ENCODE measurements around the gene TBC1D23. TPM values are rescaled to one million over a fixed set of nuclear protein-coding genes. Genes with fewer than 3 reads are reported as not detected.

TBC1D23 gene
- total and polyA plus RNA-seq, 11 donors, result 13.6 to 41.7 (median 32.9) TPM

DNA sequence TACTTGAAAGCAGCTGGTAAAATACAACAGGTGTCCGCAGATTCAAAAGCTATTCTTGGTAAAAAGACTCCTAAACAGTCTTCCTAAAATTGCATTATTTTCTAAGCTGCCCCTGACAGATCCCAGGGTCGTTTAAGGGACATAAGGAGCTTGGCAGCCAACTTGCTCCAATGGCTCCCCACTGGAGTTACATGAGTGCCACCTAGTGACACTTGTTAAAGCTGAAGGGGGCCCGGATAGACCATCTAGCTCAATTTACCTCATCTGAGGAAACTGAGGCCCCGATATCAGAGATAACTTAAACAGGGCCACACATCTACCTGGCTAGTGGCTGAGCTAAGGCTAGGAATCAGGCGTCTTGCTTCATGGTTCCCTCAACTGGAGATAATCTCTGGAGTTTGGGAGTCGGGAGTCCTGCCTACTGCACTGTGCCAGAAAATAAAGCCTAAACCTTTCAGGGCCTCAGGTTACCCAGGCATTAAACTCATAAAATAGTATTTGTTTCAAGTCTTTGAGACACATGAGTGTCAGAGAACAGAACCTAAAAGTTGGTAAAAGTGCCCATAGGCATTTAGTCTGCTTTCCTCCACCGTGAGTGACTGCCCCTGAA lies 6.5 kb upstream of the TBC1D23 start:
- intact Hi-C loops (cut with DNase I), result loop anchor here (1.0 to 10.0 kb wide), 10 partner anchors 89 to 422 kb away; no protein-coding TSS in a partner anchor
- TF ChIP-seq, protein P1, sequence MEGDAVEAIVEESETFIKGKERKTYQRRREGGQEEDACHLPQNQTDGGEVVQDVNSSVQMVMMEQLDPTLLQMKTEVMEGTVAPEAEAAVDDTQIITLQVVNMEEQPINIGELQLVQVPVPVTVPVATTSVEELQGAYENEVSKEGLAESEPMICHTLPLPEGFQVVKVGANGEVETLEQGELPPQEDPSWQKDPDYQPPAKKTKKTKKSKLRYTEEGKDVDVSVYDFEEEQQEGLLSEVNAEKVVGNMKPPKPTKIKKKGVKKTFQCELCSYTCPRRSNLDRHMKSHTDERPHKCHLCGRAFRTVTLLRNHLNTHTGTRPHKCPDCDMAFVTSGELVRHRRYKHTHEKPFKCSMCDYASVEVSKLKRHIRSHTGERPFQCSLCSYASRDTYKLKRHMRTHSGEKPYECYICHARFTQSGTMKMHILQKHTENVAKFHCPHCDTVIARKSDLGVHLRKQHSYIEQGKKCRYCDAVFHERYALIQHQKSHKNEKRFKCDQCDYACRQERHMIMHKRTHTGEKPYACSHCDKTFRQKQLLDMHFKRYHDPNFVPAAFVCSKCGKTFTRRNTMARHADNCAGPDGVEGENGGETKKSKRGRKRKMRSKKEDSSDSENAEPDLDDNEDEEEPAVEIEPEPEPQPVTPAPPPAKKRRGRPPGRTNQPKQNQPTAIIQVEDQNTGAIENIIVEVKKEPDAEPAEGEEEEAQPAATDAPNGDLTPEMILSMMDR (IDR thresholded peaks at IDR 0.05), result peak; percentile 64 to 95 (median 86)
- TF ChIP-seq POLR2A (IDR thresholded peaks at IDR 0.05), result no peak
- WGBS, 4 donors, result 21 to 30% (median 26%) methylated on average over 7 of the region's 7 CpGs
- peak; percentile 77 to 94 (median 91) for ATAC-seq
- H3K4me1 ChIP-seq, result peaks cover 0 to 23% (median 8%) of the 10 kb centered on the region in 12 donors
- no peak overlapping the region for H3K4me3 ChIP-seq
- no peaks in the 10 kb centered on the region for H3K36me3 ChIP-seq
- H3K9me3 ChIP-seq, result no peaks in the 10 kb centered on the region
- peak overlapping the region in 8 of 12 donors; percentile 2 to 63 (median 50) for H3K27ac ChIP-seq
- no peaks in the 10 kb centered on the region for H3K27me3 ChIP-seq
- DNase-seq, result peak in 4 of 5 donors; percentile 66 to 72 (median 68)

DNA sequence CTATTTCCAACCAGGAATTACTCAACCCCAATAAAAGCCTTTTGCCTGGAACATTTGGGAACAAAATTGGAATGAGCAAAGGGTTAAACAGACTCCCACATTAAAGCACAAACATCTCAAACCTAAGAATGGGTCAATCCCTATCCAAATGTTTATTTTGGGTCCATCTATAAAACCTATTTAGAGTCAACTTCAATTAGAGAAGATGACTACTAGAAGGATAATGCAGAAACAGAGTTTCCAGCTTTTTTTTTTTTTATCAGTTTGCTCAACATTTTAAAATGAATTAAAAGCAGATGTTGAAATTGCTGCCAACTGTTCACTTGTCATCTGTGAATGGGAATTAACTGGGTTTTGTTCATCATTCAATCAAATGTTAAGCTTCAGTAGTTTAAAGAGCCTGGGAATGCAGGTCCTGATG lies 4.1 kb upstream of the TBC1D23 start:
- peak overlapping the region in 5 of 12 donors; percentile 9 to 41 (median 36) for H3K27ac ChIP-seq
- intact Hi-C loops (cut with DNase I), result loop anchor here in 3 of 10 donors (5.0 to 10.0 kb wide), 5 partner anchors 92 to 424 kb away; no protein-coding TSS in a partner anchor
- no peaks in the 10 kb centered on the region for H3K9me3 ChIP-seq
- H3K4me3 ChIP-seq, result no peak overlapping the region
- H3K4me1 ChIP-seq, result peaks cover 0 to 39% (median 20%) of the 10 kb centered on the region in 12 donors
- TF ChIP-seq, protein P1 (IDR thresholded peaks at IDR 0.05), result no peak
- TF ChIP-seq POLR2A (IDR thresholded peaks at IDR 0.05), result no peak
- ATAC-seq (no peak), DNase-seq (no peak)
- H3K27me3 ChIP-seq, result no peaks in the 10 kb centered on the region
- no peaks in the 10 kb centered on the region for H3K36me3 ChIP-seq

DNA sequence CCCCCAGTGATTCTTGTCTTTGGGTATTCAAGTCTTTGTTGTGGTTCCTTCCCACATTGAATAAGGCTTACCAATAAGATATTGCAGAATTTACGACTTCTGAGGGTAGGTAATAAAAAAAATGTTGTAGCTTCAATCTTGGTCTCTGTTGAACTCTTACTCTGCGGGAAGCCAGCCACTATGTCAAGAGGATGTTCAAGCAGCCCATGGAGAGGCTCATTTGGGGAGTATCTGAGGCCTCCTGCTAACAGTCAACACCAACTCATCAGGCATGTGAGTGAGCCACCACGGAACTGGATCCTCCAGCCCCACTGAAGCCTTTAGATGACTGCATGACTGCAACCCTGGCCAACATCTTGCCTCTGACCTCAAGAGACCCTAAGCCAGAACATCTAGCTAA lies 3.2 kb upstream of the TBC1D23 start:
- peaks cover 0 to 48% (median 27%) of the 10 kb centered on the region in 12 donors for H3K4me1 ChIP-seq
- H3K36me3 ChIP-seq, result no peaks in the 10 kb centered on the region
- 68 to 74% (median 71%) methylated on average over 3 of the region's 3 CpGs for WGBS, 4 donors
- intact Hi-C loops (cut with DNase I), result loop anchor here in 3 of 10 donors (5.0 to 10.0 kb wide), 5 partner anchors 93 to 425 kb away; no protein-coding TSS in a partner anchor
- H3K27me3 ChIP-seq, result no peaks in the 10 kb centered on the region
- peak overlapping the region in 5 of 12 donors; percentile 6 to 41 (median 14) for H3K27ac ChIP-seq
- TF ChIP-seq, protein P1 (IDR thresholded peaks at IDR 0.05), result no peak
- TF ChIP-seq POLR2A (IDR thresholded peaks at IDR 0.05), result no peak
- H3K9me3 ChIP-seq, result no peaks in the 10 kb centered on the region
- no peak overlapping the region for H3K4me3 ChIP-seq
- no peak for ATAC-seq
- DNase-seq, result no peak

DNA sequence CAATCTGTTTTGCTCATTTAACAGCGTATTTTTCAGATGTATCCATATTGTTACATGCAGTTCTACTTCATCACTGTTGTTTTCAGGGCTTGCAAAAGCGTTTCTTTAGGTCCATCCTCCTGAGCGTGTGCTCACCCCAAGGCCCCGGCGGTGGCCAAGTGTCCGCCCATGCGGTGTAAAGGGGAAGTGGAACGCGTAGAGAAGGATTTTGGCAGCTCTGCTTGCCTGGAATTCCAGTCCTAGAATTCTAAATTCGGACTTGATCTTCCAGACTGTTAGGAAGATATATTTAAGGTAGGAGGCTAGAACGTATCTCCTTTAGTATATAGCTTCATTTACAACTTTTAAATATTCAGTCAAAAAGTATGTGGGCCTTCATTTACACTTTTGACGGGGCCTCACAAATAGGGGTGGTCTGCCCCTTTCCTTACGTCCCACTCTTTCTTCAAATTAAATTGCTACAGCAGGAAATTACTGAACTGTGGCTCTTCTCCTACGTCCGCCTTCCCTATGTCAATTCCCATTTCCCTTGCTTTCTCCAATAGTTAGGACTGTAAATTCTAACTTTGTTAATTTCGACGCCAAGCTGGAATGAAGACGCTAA lies 609 bp upstream of the TBC1D23 start:
- peak; percentile 40 to 74 (median 56) for DNase-seq
- Histone ChIP-seq H3K9me3 (no peaks in the 10 kb centered on the region), H3K27ac (peak overlapping the region; percentile 84 to 98 (median 92)), H3K27me3 (no peaks in the 10 kb centered on the region), H3K4me1 (peaks cover 0 to 64% (median 40%) of the 10 kb centered on the region in 12 donors), H3K36me3 (no peaks in the 10 kb centered on the region), H3K4me3 (peak overlapping the region in 11 of 12 donors; percentile 66 to 97 (median 90))
- ATAC-seq, result peak; percentile 22 to 59 (median 47)
- WGBS, 4 donors, result 6 to 11% (median 8%) methylated on average over 18 of the region's 18 CpGs
- intact Hi-C loops (cut with DNase I), result loop anchor here in 2 of 10 donors (1.0 to 2.0 kb wide), 2 partner anchors 75 to 384 kb away; partner anchors contain the start of gene NIT2 (in 1 of the 2)
- TF ChIP-seq POLR2A (IDR thresholded peaks at IDR 0.05), result no peak
- TF ChIP-seq, protein P1 (IDR thresholded peaks at IDR 0.05), result peak in 6 of 12 donors; percentile 17 to 32 (median 20)

Measured in heart left ventricle (tissue), 16 donors.